Astrocyte (in vitro differentiated cells and primary cell): ENCODE data around the gene CCS. TPM values are rescaled to one million over a fixed set of nuclear protein-coding genes. Genes with fewer than 3 reads are reported as not detected.
"Not testable (repeated sequence)": the region's sequence is repeated elsewhere in the genome, so short reads cannot be mapped to it uniquely, and the experiment has no call there.

ENCODE experiments used
- DNase-seq: peaks from one replicate; pipeline ENCODE4 v3.0.0-alpha.2; 2010; ENCODE audit warnings: low read depth
- FAIRE-seq: peaks from 2 replicates; lab custom pipeline; 2011; peaks lifted over from hg19 to GRCh38; lab: Jason Lieb, UNC
- H2AFZ ChIP-seq: 2 replicates; pipeline ENCODE4 v1.6.0; 2012; ENCODE audit warnings: low read depth, low read length, inconsistent platforms
- H3K27ac ChIP-seq: 2 replicates; pipeline ENCODE4 v1.5.1; 2011; ENCODE audit warnings: low read depth, low read length, inconsistent platforms
- H3K27me3 ChIP-seq: 2 replicates; pipeline ENCODE4 v1.6.0; 2011; ENCODE audit warnings: low read length, inconsistent platforms; ENCODE audit not compliant: insufficient read depth
- H3K36me3 ChIP-seq: 2 replicates; pipeline ENCODE4 v1.5.1; 2011; ENCODE audit warnings: low read length, inconsistent platforms; ENCODE audit not compliant: insufficient read depth
- H3K4me1 ChIP-seq: 2 replicates; pipeline ENCODE4 v1.5.1; 2011; ENCODE audit warnings: low read length, inconsistent platforms; ENCODE audit not compliant: insufficient read depth
- H3K4me2 ChIP-seq: 2 replicates; pipeline ENCODE4 v1.6.0; 2012; ENCODE audit warnings: low read length, inconsistent platforms
- H3K4me3 ChIP-seq: 2 replicates; pipeline ENCODE4 v1.5.1; 2011; ENCODE audit warnings: low read depth, mild to moderate bottlenecking, low read length, inconsistent platforms; ENCODE audit not compliant: insufficient read depth
- H3K79me2 ChIP-seq: 2 replicates; pipeline ENCODE4 v1.6.0; 2012; ENCODE audit warnings: mild to moderate bottlenecking, low read length, inconsistent platforms; ENCODE audit not compliant: insufficient read depth
- H3K9ac ChIP-seq: 2 replicates; pipeline ENCODE4 v1.6.0; 2012; ENCODE audit warnings: mild to moderate bottlenecking, low read length, inconsistent platforms
- H3K9me3 ChIP-seq: 2 replicates; pipeline ENCODE4 v1.5.1; 2012; ENCODE audit warnings: low read depth, mild to moderate bottlenecking, low read length, inconsistent platforms; ENCODE audit not compliant: insufficient read depth
- H4K20me1 ChIP-seq: 2 replicates; pipeline ENCODE4 v1.6.0; 2012; ENCODE audit warnings: low read length, inconsistent platforms; ENCODE audit not compliant: insufficient read depth
- H3K27ac Mint-ChIP-seq: one replicate; pipeline ENCODE4 v1.8.0; 2021; ENCODE audit warnings: mild to moderate bottlenecking, mixed read lengths; ENCODE audit not compliant: unreplicated experiment
- H3K27me3 Mint-ChIP-seq: one replicate; pipeline ENCODE4 v1.8.0; 2021; ENCODE audit warnings: low read depth, mixed read lengths; ENCODE audit not compliant: unreplicated experiment
- H3K36me3 Mint-ChIP-seq: one replicate; pipeline ENCODE4 v1.8.0; 2021; ENCODE audit warnings: low read depth, mixed read lengths; ENCODE audit not compliant: unreplicated experiment
- H3K4me1 Mint-ChIP-seq: one replicate; pipeline ENCODE4 v1.8.0; 2021; ENCODE audit warnings: low read depth, mixed read lengths; ENCODE audit not compliant: unreplicated experiment
- H3K4me3 Mint-ChIP-seq: one replicate; pipeline ENCODE4 v1.8.0; 2021; ENCODE audit warnings: mild to moderate bottlenecking, moderate library complexity, mixed read lengths; ENCODE audit not compliant: unreplicated experiment
- H3K9me3 Mint-ChIP-seq: one replicate; pipeline ENCODE4 v1.8.0; 2021; ENCODE audit warnings: mild to moderate bottlenecking, mixed read lengths; ENCODE audit not compliant: unreplicated experiment
- EZH2 ChIP-seq: IDR thresholded peaks from 2 replicates; pipeline ENCODE4 v1.6.1; 2012; ENCODE audit warnings: mild to moderate bottlenecking, low read length, inconsistent platforms; ENCODE audit not compliant: insufficient read depth
- total RNA-seq: library from RNA; stranded (reverse); gene quantifications from 2 replicates; pipeline ENCODE4 v1.2.1, GENCODE V29; 2021
- TF ChIP-seq, protein P1 (sequence below): IDR thresholded peaks from 2 replicates; pipeline ENCODE4 v1.5.1; 2011; ENCODE audit warnings: low read depth, mild to moderate bottlenecking, inconsistent platforms, low read length, moderate library complexity; ENCODE audit not compliant: insufficient read depth

CCS gene
- total RNA-seq, 1 donor from 2014 or later: 23.2 TPM

DNA sequence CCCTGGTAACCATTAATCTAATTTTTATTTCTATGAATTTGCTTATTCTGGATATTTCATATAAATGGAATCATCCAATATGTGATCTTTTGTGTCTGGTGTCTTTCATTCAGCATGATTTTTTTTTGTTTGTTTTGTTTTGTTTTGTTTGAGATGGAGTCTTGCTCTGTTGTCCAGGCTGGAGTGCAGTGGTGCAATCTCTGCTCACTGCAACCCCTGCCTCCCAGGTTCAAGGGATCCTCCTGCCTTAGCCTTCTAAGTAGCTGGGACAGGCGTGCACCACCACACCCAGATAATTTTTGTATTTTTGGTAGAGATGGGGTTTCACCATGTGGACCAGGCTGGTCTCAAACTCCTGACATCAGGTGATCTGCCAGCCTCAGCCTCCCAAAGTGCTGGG, 7.5 kb upstream of the CCS start:
- not testable (repeated sequence) for H3K9me3 ChIP-seq, H3K9ac ChIP-seq, H3K4me1 ChIP-seq, H3K4me3 ChIP-seq, H3K27me3 Mint-ChIP-seq, H4K20me1 ChIP-seq, H3K27ac Mint-ChIP-seq, H3K27ac ChIP-seq, FAIRE-seq, H3K4me2 ChIP-seq, H3K27me3 ChIP-seq, H3K4me3 Mint-ChIP-seq, H3K36me3 Mint-ChIP-seq, H2AFZ ChIP-seq, H3K36me3 ChIP-seq, H3K79me2 ChIP-seq, DNase-seq, H3K4me1 Mint-ChIP-seq
- H3K9me3 Mint-ChIP-seq: peaks cover 25% of the 10 kb centered on the region

DNA sequence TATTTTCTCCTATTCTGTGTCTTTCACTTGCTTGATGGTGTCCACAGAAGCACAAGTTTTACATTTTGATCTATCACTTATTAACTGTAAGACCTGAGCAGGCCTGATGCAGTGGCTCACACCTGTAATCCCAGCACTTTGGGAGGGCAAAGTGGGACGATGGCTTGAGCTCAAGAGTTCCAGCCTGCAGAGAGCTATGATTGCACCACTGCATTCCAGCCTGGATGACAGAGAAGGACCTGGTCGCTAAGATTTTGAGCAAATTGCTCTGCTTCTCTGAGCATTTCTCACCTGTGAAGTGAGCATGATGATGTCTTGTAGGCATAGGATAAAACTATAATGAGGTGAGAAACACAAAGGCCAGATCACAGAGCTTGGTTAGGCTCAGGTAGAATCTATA, 6.8 kb upstream of the CCS start:
- H3K4me1 Mint-ChIP-seq: no peaks in the 10 kb centered on the region
- TF ChIP-seq EZH2: no peak
- TF ChIP-seq, protein P1, sequence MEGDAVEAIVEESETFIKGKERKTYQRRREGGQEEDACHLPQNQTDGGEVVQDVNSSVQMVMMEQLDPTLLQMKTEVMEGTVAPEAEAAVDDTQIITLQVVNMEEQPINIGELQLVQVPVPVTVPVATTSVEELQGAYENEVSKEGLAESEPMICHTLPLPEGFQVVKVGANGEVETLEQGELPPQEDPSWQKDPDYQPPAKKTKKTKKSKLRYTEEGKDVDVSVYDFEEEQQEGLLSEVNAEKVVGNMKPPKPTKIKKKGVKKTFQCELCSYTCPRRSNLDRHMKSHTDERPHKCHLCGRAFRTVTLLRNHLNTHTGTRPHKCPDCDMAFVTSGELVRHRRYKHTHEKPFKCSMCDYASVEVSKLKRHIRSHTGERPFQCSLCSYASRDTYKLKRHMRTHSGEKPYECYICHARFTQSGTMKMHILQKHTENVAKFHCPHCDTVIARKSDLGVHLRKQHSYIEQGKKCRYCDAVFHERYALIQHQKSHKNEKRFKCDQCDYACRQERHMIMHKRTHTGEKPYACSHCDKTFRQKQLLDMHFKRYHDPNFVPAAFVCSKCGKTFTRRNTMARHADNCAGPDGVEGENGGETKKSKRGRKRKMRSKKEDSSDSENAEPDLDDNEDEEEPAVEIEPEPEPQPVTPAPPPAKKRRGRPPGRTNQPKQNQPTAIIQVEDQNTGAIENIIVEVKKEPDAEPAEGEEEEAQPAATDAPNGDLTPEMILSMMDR: no peak
- no peak overlapping the region for H3K27ac Mint-ChIP-seq
- no peak for DNase-seq
- Histone ChIP-seq H3K27me3 (no peaks in the 10 kb centered on the region), H3K36me3 (no peaks in the 10 kb centered on the region), H3K4me3 (no peak overlapping the region), H3K9ac (no peak overlapping the region), H3K4me2 (no peak overlapping the region), H3K27ac (no peak overlapping the region), H4K20me1 (no peaks in the 10 kb centered on the region), H3K79me2 (no peaks in the 10 kb centered on the region), H2AFZ (no peak overlapping the region), H3K4me1 (no peaks in the 10 kb centered on the region), H3K9me3 (no peaks in the 10 kb centered on the region)
- peaks cover 6% of the 10 kb centered on the region for H3K27me3 Mint-ChIP-seq
- no peak for FAIRE-seq
- H3K4me3 Mint-ChIP-seq: peak overlapping the region; percentile 25
- peaks cover 3% of the 10 kb centered on the region for H3K36me3 Mint-ChIP-seq
- peaks cover 22% of the 10 kb centered on the region for H3K9me3 Mint-ChIP-seq

DNA sequence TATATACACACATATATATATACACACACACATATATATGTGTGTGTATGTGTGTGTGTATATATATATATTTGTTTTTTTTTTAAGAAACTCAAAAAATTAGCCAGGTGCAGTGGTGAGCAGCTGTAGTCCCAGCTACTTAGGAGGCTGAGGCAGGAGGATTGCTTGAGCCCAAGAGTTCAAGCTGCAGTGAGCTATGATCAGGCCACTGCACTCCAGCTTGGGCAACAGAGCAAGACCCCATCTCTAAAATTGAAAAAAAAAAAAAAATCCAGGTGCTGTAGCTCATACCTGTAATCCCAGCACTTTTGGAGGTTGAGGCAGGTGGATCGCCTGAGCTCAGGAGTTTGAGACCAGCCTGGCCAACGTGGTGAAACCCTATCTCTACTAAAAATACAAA, 3.7 kb upstream of the CCS start:
- H3K4me3 ChIP-seq, H3K27ac ChIP-seq, H3K4me1 Mint-ChIP-seq, H3K79me2 ChIP-seq, H4K20me1 ChIP-seq, FAIRE-seq, H3K4me1 ChIP-seq, DNase-seq, H3K27me3 Mint-ChIP-seq, H3K4me3 Mint-ChIP-seq, H2AFZ ChIP-seq, H3K9me3 ChIP-seq, H3K4me2 ChIP-seq, H3K36me3 ChIP-seq, H3K27ac Mint-ChIP-seq, H3K9ac ChIP-seq, H3K27me3 ChIP-seq, H3K36me3 Mint-ChIP-seq: not testable (repeated sequence)
- H3K9me3 Mint-ChIP-seq: peaks cover 16% of the 10 kb centered on the region
